Transverse colon (tissue), 4 donors: Measurements from ENCODE around the gene LRRC23.

Source experiments
- CTCF ChIP-seq, 5 experiments: fragments of 200-600 bp in 3 of 5; fragments of 450-650 bp in 2 of 5; sonication (generic) in 3 of 5; IDR thresholded peaks; 1 replicate in 2 of 5; 2 replicates in 3 of 5; pipeline ENCODE4 v1.5.1; 2016 to 2017; ENCODE audit warnings: antibody characterized with exemption in 5 of 5, inconsistent platforms in 3 of 5, mild to moderate bottlenecking in 2 of 5, moderate library complexity in 1 of 5
- EP300 ChIP-seq: sonication (generic); formaldehyde crosslinking; IDR thresholded peaks from one replicate; pipeline ENCODE4 v1.6.1; 2017; ENCODE audit warnings: antibody characterized with exemption, low read depth
- POLR2A ChIP-seq: fragments of 450-650 bp; IDR thresholded peaks from one replicate; pipeline ENCODE4 v1.6.1; 2016; ENCODE audit warnings: antibody characterized with exemption, mild to moderate bottlenecking, moderate library complexity
- POLR2AphosphoS5 ChIP-seq, 3 donors: sonication (generic); formaldehyde crosslinking; IDR thresholded peaks; one replicate each; pipeline ENCODE4 v1.6.1; 2016; ENCODE audit warnings: antibody characterized with exemption in 3 of 3

DNA sequence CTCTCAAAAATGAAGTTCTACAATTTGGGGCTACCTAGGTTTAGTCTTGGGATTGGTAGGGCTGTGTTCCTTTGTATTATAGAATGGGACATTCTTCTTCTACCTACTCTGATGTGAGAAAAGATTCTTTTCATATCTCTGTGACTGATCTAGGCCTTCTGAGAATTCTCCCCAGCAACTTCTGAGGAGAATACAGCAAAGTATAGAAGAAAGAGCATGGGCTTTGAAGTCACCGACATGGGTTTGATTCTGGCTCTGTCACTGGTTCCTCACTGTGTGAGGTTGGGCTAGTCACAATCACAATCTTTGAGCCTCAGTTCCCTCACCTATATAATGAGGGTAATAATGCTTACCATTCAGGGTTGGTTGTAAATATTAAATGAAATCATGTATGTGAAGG, 28.1 kb downstream of the LRRC23 start:
- TF ChIP-seq CTCF (IDR thresholded peaks at IDR 0.05) (no peak), EP300 (no peak), POLR2AphosphoS5 (IDR thresholded peaks at IDR 0.05) (no peak), POLR2A (no peak)
